ENCODE results near the gene CCDC146. TPM values are rescaled to one million over a fixed set of nuclear protein-coding genes. Genes with fewer than 3 reads are reported as not detected.

CCDC146 gene, protein sequence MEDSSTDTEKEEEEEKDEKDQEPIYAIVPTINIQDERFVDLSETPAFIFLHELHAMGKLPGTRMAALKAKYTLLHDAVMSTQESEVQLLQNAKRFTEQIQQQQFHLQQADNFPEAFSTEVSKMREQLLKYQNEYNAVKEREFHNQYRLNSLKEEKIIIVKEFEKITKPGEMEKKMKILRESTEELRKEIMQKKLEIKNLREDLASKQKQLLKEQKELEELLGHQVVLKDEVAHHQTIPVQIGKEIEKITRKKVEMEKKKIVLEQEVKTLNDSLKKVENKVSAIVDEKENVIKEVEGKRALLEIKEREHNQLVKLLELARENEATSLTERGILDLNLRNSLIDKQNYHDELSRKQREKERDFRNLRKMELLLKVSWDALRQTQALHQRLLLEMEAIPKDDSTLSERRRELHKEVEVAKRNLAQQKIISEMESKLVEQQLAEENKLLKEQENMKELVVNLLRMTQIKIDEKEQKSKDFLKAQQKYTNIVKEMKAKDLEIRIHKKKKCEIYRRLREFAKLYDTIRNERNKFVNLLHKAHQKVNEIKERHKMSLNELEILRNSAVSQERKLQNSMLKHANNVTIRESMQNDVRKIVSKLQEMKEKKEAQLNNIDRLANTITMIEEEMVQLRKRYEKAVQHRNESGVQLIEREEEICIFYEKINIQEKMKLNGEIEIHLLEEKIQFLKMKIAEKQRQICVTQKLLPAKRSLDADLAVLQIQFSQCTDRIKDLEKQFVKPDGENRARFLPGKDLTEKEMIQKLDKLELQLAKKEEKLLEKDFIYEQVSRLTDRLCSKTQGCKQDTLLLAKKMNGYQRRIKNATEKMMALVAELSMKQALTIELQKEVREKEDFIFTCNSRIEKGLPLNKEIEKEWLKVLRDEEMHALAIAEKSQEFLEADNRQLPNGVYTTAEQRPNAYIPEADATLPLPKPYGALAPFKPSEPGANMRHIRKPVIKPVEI
- total RNA-seq = 0.65 and 1.5 TPM in 2 replicates

GRCh38 chr7:77121860-77122681, at the start of gene CCDC146:
TSS of gene CCDC146 (plus strand) at chr7:77122615. CDS start at chr7:77167669, 45,054 bp downstream.

DNA sequence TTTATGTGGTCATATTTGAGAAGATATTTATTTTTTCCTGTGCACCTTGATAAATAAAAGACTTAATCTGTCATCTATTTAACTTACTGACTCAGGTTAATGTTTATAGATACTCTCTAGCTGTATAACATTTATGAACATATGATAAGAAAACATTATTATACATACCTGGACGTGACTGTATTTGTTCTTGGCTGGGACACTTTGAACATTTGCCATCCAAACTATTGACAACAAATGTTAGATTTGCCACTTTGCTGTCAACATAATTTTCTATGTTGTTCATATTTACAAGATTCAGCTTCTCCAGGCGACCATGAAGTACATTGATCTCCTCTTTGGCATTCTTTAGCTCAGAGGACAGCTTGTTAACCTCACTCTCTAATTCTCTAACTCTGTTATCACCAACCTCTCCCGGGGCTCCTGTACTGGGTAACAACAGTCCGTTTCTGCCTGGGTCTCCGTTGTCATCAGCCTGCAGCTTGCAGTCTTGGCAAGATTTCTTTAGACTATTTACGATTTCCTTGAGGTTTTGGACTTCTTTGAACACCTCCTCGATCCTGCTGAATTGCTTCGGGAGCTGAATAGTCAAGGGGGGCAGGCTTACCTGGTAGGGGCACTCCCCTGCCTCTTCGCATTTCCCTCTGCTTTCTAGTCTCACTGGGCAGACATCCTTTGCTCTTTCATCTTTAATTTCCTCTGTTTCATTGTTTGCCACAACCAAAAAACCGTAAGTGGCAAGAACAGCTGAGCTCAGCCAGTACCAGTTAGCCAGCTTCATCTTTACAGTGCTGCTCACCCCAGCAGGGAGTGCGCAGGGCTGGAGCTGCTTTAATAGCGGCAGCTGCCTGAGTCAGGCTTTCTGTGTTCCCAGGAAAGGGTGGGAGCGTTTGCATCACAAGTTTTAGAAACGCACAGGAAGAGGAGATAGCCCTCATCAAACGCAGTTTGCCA, 76.9 kb downstream of the CCDC146 start, which contains the start of gene FGL2:
FGL2 (minus strand) TSS at position 807 of the 954 bp plus-strand sequence; CDS start at position 781, 26 bp downstream.

Other genes with a start within 250 kb of the CCDC146 start
- not detected in 2 replicates for gene SPDYE17, start 90.3 kb upstream of the CCDC146 start, total RNA-seq
- gene SPDYE18, start 60.1 kb upstream of the CCDC146 start, total RNA-seq = not detected in 2 replicates
- gene FGL2, start 77.2 kb downstream of the CCDC146 start, total RNA-seq = not detected in 2 replicates